RWPE2 (cell line): ENCODE measurements around the gene DTNB.

Experiments used
- ATAC-seq: fragments of 200-7000 bp; cut with Tn5 transposase; 3 replicates; pipeline ENCODE4 v1.9.1; 2021; ENCODE audit warnings: low read depth
- DNase-seq: peaks from one replicate; pipeline ENCODE4 v3.0.0-alpha.2; 2020; ENCODE audit warnings: low spot score
- H3K27ac ChIP-seq: fragments of 450-650 bp; 2 replicates; pipeline ENCODE4 v1.5.1; 2017; ENCODE audit warnings: mild to moderate bottlenecking; ENCODE audit not compliant: poor library complexity, severe bottlenecking
- H3K27me3 ChIP-seq: fragments of 250-450 bp; sonication (Bioruptor Pico); 2 replicates; pipeline ENCODE4 v1.5.1; 2021; ENCODE audit warnings: mild to moderate bottlenecking, moderate library complexity; ENCODE audit not compliant: insufficient read depth, poor library complexity, severe bottlenecking
- H3K36me3 ChIP-seq: fragments of 250-450 bp; sonication (Bioruptor Pico); 2 replicates; pipeline ENCODE4 v1.5.1; 2020; ENCODE audit warnings: low read depth, mild to moderate bottlenecking, moderate library complexity
- H3K4me1 ChIP-seq: fragments of 250-450 bp; sonication (Bioruptor Pico); 2 replicates; pipeline ENCODE4 v1.5.1; 2021; ENCODE audit warnings: mild to moderate bottlenecking, moderate library complexity; ENCODE audit not compliant: insufficient read depth, poor library complexity, severe bottlenecking
- H3K4me3 ChIP-seq: fragments of 250-450 bp; sonication (Bioruptor Pico); 2 replicates; pipeline ENCODE4 v1.5.1; 2021; ENCODE audit warnings: mild to moderate bottlenecking, moderate library complexity; ENCODE audit not compliant: severe bottlenecking
- H3K9me3 ChIP-seq: fragments of 250-450 bp; sonication (Bioruptor Pico); 2 replicates; pipeline ENCODE4 v1.5.1; 2021; ENCODE audit warnings: mild to moderate bottlenecking, moderate library complexity; ENCODE audit not compliant: severe bottlenecking
- CTCF ChIP-seq: fragments of 450-650 bp; IDR thresholded peaks from one replicate; pipeline ENCODE4 v1.5.1; 2017; ENCODE audit warnings: mild to moderate bottlenecking, moderate library complexity; ENCODE audit not compliant: poor library complexity, severe bottlenecking

Gene DTNB

GRCh38 chr2:25441353-25441752 is 232.0 kb downstream of the DTNB start:
- Histone ChIP-seq H3K27me3 (no peaks in the 10 kb centered on the region), H3K4me1 (no peaks in the 10 kb centered on the region), H3K4me3 (no peak overlapping the region), H3K27ac (no peak overlapping the region), H3K9me3 (no peaks in the 10 kb centered on the region), H3K36me3 (no peaks in the 10 kb centered on the region)
- DNase-seq = no peak
- TF ChIP-seq CTCF = no peak
- ATAC-seq = no peak

DNA sequence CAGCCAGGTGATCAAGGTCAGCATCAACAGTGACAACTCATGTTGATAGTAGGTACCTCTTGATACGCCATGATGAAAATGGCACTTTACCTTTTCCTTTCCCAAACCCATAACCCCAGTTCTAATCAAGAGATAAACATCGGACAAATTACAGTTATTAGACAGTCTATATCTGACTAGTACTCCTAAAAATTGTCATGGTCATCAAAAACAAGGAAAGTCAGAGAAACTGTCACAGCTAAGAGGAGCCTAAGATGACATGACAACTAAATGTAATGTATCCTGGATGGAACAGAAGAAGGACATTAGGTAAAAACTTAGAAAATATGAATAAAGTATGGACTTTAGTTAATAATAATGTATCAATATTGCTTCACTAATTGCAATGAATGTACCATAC is 234.6 kb downstream of the DTNB start:
- no peak overlapping the region for H3K4me3 ChIP-seq
- no peak overlapping the region for H3K27ac ChIP-seq
- H3K27me3 ChIP-seq = no peaks in the 10 kb centered on the region
- no peak for TF ChIP-seq CTCF
- H3K4me1 ChIP-seq = no peaks in the 10 kb centered on the region
- no peak for ATAC-seq
- H3K36me3 ChIP-seq = peaks cover 7% of the 10 kb centered on the region
- no peaks in the 10 kb centered on the region for H3K9me3 ChIP-seq
- no peak for DNase-seq

- Histone ChIP-seq H3K27me3 (no peaks in the 10 kb centered on the region), H3K4me1 (no peaks in the 10 kb centered on the region), H3K9me3 (no peaks in the 10 kb centered on the region), H3K27ac (no peak overlapping the region), H3K36me3 (peaks cover 7% of the 10 kb centered on the region), H3K4me3 (no peak overlapping the region)
- ATAC-seq = no peak
- no peak for TF ChIP-seq CTCF
- no peak for DNase-seq
These were observed 235.3 kb downstream of the DTNB start for GRCh38 chr2:25437881-25438662.

GRCh38 chr2:25435421-25435820 is 238.0 kb downstream of the DTNB start:
- Histone ChIP-seq H3K4me1 (no peaks in the 10 kb centered on the region), H3K27ac (no peak overlapping the region), H3K36me3 (peaks cover 7% of the 10 kb centered on the region), H3K27me3 (no peaks in the 10 kb centered on the region), H3K4me3 (no peak overlapping the region), H3K9me3 (no peaks in the 10 kb centered on the region)
- no peak for TF ChIP-seq CTCF
- ATAC-seq (no peak), DNase-seq (no peak)

- no peaks in the 10 kb centered on the region for H3K27me3 ChIP-seq
- no peaks in the 10 kb centered on the region for H3K9me3 ChIP-seq
- no peak for ATAC-seq
- no peak overlapping the region for H3K4me3 ChIP-seq
- DNase-seq = no peak
- no peak for TF ChIP-seq CTCF
- H3K36me3 ChIP-seq = peaks cover 16% of the 10 kb centered on the region
- H3K4me1 ChIP-seq = no peaks in the 10 kb centered on the region
- H3K27ac ChIP-seq = no peak overlapping the region
These were observed 241.8 kb downstream of the DTNB start for GRCh38 chr2:25431604-25432003.
